D721Med (cell line): Measurements from ENCODE around the gene DLGAP1.

Experiments
- DNase-seq: peaks from one replicate; pipeline ENCODE4 v3.0.0; 2011; ENCODE audit warnings: low spot score; ENCODE audit not compliant: insufficient read length
- FAIRE-seq: peaks from 2 replicates; lab custom pipeline; 2011; peaks lifted over from hg19 to GRCh38; lab: Jason Lieb, UNC
- TF ChIP-seq, protein P1 (sequence below): IDR thresholded peaks from 2 replicates; pipeline ENCODE4 v1.5.1; 2012; ENCODE audit warnings: mild to moderate bottlenecking, control low read depth; ENCODE audit not compliant: insufficient read depth; ENCODE audit errors: missing control alignments

DLGAP1 gene

DNA sequence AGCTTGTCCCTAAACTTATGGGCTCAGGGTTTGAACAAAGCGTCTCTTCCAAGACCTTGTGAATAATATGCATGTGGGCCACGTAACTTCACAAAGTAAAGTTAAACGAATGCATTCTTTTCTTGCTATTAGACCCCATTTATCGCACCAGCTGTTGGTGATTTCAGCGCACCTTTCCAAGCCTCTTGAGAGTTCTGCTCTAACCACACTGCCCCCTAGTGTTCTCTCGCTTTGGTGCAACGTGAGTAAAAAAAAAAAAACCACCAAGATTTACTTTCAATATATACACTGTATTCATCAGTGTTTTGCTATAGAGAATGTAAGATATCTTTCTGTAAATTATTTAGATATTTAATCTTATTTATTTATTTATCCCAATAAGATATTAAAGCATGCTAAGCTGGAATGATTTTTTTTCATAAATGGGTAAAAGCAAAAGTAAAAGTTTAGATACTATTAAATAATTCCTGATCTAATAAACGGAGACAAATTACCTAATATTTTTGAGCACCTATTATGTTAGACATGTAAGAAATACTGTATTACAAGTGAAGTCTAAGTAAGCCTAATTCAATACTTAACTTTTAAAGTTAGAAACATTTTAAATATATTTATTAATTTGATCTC is 459.5 kb downstream of the DLGAP1 start:
- FAIRE-seq (peak; percentile 93), DNase-seq (no peak)
- TF ChIP-seq, protein P1, sequence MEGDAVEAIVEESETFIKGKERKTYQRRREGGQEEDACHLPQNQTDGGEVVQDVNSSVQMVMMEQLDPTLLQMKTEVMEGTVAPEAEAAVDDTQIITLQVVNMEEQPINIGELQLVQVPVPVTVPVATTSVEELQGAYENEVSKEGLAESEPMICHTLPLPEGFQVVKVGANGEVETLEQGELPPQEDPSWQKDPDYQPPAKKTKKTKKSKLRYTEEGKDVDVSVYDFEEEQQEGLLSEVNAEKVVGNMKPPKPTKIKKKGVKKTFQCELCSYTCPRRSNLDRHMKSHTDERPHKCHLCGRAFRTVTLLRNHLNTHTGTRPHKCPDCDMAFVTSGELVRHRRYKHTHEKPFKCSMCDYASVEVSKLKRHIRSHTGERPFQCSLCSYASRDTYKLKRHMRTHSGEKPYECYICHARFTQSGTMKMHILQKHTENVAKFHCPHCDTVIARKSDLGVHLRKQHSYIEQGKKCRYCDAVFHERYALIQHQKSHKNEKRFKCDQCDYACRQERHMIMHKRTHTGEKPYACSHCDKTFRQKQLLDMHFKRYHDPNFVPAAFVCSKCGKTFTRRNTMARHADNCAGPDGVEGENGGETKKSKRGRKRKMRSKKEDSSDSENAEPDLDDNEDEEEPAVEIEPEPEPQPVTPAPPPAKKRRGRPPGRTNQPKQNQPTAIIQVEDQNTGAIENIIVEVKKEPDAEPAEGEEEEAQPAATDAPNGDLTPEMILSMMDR = peak; percentile 86

DNA sequence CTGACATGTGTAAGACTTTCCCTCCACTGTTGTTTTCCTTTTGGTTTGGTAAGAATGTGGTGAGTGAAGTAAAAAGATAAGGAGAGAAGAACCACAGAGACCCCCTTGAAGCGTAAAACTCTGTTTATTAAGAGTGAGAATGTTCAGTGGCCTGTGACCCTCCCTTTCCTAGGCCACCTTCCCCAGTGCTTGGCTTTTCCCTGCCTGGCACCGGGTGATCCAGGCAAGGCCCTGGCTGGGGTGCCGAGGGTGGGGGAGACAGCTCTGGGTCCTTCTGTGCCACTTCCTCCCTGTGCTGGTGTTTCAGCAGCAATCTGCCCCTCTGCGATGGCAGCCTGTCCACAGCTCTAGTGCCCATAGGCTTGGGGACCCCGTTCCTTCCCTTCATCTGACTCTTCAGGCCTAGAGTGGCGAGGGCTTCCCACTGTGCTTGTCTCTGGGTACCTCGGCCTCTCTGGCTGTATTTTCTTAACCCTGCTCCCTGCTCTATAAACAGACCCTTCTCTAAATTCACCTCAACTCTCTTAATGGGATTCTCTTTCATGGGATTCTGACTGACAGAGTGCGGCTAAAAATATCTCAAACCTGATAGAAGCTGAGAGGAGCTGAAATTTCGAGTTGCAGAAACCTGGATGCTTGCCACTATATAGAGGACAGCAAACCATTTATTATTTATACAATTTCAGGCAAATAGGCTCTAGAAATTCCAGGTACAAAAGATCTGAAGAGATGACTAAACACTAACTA is 461.0 kb downstream of the DLGAP1 start:
- DNase-seq = no peak
- FAIRE-seq = no peak
- TF ChIP-seq, protein P1 = no peak

DNA sequence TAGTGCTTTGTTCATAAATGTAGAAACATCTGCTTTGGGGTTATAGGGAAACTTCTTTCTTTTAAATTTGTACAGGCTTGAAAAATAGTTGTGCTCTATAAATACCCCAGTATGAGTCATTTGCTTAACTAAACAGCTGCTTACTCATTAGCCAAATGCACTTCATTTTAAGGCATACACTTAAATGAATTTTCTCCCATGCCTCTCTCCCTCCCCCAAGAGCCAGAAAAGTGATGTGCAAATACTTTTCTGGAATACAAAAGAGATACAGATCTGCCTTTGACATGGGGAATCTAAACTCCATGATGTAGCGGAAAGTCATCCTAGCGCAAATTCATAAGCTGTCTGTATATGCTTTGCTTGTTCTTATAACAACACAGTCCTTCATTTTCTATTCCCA is 469.4 kb downstream of the DLGAP1 start:
- TF ChIP-seq, protein P1 = no peak
- DNase-seq = no peak
- no peak for FAIRE-seq

DNA sequence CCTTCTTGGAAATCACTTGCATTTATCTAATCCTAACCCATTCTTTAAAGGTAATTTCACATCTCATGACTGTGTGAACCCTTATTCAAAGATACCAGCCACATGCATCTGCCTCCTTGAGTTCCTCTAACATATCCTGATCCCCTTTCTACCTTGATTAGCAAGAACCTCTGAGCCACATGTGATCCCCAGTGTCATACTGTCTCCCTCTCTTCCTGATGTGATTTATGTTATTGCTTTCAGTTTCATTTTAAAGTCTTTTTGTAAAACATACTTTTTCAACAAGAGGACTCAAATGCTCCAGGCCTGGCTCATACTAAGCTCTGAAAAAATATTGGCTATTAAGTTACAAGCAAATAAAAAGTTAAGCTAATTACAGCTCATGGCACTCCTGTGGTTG is 470.1 kb downstream of the DLGAP1 start:
- TF ChIP-seq, protein P1 = no peak
- FAIRE-seq = no peak
- DNase-seq = no peak

DNA sequence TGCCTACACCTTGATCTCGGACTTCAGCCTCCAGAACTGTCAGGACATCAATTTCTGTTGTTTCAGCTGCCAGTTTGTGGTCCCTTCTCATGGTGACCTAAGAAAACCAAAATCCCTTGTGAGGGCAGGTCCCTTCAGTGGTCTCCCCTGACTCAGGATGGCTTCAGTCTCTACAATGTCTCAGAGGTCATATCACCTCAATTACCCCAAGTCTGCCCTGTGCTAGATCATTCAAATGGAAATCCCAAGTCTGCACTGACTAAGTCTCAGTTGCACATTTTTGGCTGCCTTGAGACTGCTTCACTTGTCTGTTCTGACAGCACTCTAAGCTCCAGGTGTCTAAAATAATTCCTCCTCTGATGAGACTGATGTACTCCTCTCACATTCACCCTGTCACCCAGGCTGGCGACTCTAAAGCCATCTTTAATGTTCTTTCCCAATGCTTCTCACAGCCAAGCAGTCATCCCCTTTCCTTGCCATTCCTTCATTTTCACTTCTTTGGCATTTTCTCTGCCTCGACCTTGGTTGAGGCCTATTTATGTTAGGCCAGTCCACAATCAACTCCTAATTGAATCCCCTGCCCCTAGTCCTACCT is 470.8 kb downstream of the DLGAP1 start:
- DNase-seq (no peak), FAIRE-seq (no peak)
- TF ChIP-seq, protein P1 = no peak

DNA sequence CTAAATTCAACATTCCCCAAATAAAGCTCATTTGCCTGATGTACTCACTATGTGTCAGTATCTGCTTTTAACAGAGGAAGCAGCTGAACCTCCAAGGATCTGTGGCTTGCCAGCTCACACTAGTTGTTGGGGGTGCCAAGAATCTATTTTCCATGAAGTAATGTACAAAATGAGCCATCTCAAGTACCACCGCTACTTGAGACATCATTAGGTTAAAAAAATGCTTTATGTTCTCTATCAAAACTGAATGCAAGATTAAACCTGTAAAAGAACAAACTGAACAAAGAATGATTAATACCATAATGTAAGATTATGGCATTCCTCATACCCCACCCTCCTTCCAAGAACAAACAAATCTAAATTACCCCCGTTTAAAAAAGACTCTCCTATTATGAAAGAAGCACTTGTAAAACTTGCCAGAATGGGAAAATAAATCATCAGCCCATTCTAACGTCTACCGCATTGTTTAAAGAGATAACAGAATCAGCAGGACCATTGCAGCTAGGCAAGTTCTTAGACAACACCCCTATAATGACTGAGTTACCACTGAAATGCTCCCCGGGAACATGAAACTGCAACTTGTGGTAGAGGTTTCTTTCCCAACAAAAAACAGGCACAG is 471.6 kb downstream of the DLGAP1 start:
- no peak for FAIRE-seq
- no peak for DNase-seq

More for the DNA sequence above, 471.6 kb downstream of the DLGAP1 start:
- TF ChIP-seq, protein P1 = no peak
